B cell (primary cell): Measurements from ENCODE around the gene FOLR3. TPM values are rescaled to one million over a fixed set of nuclear protein-coding genes. Genes with fewer than 3 reads are reported as not detected.

ENCODE experiments used
- ATAC-seq: fragments of 200-7000 bp; cut with Tn5 transposase; one replicate; pipeline ENCODE4 v1.10.0; 2021; ENCODE audit warnings: low read depth, mild to moderate bottlenecking, moderate number of reproducible peaks, moderate library complexity
- CTCF ChIA-PET: fragments of 350-600 bp; sonication (Branson Sonifier 250); formaldehyde crosslinking; loops from one replicate; lab custom pipeline; 2021; ENCODE audit warnings: antibody characterized with exemption, inconsistent platforms; lab: Charles Lee
- POLR2A ChIA-PET: fragments of 350-600 bp; sonication (Branson Sonifier 250); formaldehyde crosslinking; loops from one replicate; lab custom pipeline; 2021; ENCODE audit warnings: antibody characterized with exemption; lab: Charles Lee
- DNase-seq: peaks from one replicate; pipeline ENCODE4 v3.0.0; 2013
- H2AFZ ChIP-seq: 2 replicates; pipeline ENCODE4 v1.6.1; 2012; ENCODE audit warnings: mild to moderate bottlenecking, low read depth, low read length; ENCODE audit not compliant: insufficient read depth, poor library complexity, severe bottlenecking
- H3K27ac ChIP-seq, 2 donors: 1 replicate in 1 of 2; 2 replicates in 1 of 2; pipeline ENCODE4 v1.5.1; 2012 to 2013; ENCODE audit warnings: low read length in 2 of 2, mild to moderate bottlenecking in 2 of 2, moderate library complexity in 1 of 2
- H3K27me3 ChIP-seq, 4 experiments: fragments of 200-600 bp in 1 of 4; sonication (generic) in 1 of 4; replicated peaks in 1 of 4; 1 replicate in 2 of 4; 2 replicates in 2 of 4; pipeline versions ENCODE4 v1.6.1 to v1.7.0; 2013 to 2016; ENCODE audit warnings: low read length in 3 of 4, mild to moderate bottlenecking in 2 of 4, mixed read lengths in 1 of 4, moderate library complexity in 1 of 4; ENCODE audit not compliant: insufficient read depth in 4 of 4, control insufficient read depth in 3 of 4; ENCODE audit errors: control extremely low read depth in 1 of 4
- H3K36me3 ChIP-seq, 2 experiments: replicated peaks in 1 of 2; 1 replicate in 1 of 2; 2 replicates in 1 of 2; pipeline versions ENCODE4 v1.6.1 to v1.7.1; 2013; ENCODE audit warnings: low read length in 1 of 2; ENCODE audit not compliant: insufficient read depth in 2 of 2, control insufficient read depth in 1 of 2; ENCODE audit errors: control extremely low read depth in 1 of 2, extremely low read depth in 1 of 2
- H3K4me1 ChIP-seq, 2 donors: fragments of 200-600 bp in 1 of 2; sonication (generic) in 1 of 2; 1 replicate in 1 of 2; 2 replicates in 1 of 2; pipeline versions ENCODE4 v1.5.1 to v1.6.1; 2013 to 2017; ENCODE audit warnings: low read length in 2 of 2; ENCODE audit not compliant: control insufficient read depth in 2 of 2, insufficient read depth in 2 of 2
- H3K4me2 ChIP-seq: replicated peaks from 2 replicates; pipeline ENCODE3; 2012; ENCODE audit warnings: mild to moderate bottlenecking, low read depth, low read length; ENCODE audit not compliant: poor library complexity, severe bottlenecking
- H3K4me3 ChIP-seq, 5 experiments: fragments of 200-600 bp in 1 of 5; sonication (generic) in 1 of 5; 1 replicate in 3 of 5; 2 replicates in 2 of 5; pipeline versions ENCODE4 v1.5.1 to v1.7.0; 2011 to 2016; ENCODE audit warnings: low read length in 4 of 5, mild to moderate bottlenecking in 4 of 5, low read depth in 2 of 5, control low read depth in 1 of 5, moderate library complexity in 1 of 5; ENCODE audit not compliant: insufficient read depth in 1 of 5; ENCODE audit errors: control extremely low read depth in 1 of 5, extremely low read depth in 1 of 5
- H3K79me2 ChIP-seq: fragments of 200-600 bp; sonication (generic); one replicate; pipeline ENCODE4 v1.6.0; 2016; ENCODE audit warnings: low read length; ENCODE audit not compliant: control insufficient read depth, insufficient read depth
- H3K9ac ChIP-seq: fragments of 200-600 bp; sonication (generic); 2 replicates; pipeline ENCODE4 v1.6.1; 2017; ENCODE audit warnings: mild to moderate bottlenecking, low read length, moderate library complexity
- H3K9me3 ChIP-seq, 3 donors: one replicate each; pipeline versions ENCODE4 v1.6.1 to v1.7.1; 2013; ENCODE audit warnings: low read length in 2 of 3; ENCODE audit not compliant: control insufficient read depth in 2 of 3, insufficient read depth in 1 of 3; ENCODE audit errors: control extremely low read depth in 1 of 3
- H4K20me1 ChIP-seq: 2 replicates; pipeline ENCODE4 v1.6.0; 2012; ENCODE audit warnings: mild to moderate bottlenecking, low read length; ENCODE audit not compliant: insufficient read depth, control insufficient read depth, poor library complexity, severe bottlenecking
- H3K27ac Mint-ChIP-seq: one replicate; pipeline ENCODE4 v1.8.0; 2021; ENCODE audit warnings: mixed read lengths
- H3K27me3 Mint-ChIP-seq: one replicate; pipeline ENCODE4 v1.8.0; 2021; ENCODE audit warnings: mixed read lengths
- H3K4me1 Mint-ChIP-seq: one replicate; pipeline ENCODE4 v1.8.0; 2021; ENCODE audit warnings: mixed read lengths
- H3K4me3 Mint-ChIP-seq: one replicate; pipeline ENCODE4 v1.8.0; 2021; ENCODE audit warnings: mixed read lengths
- H3K9me3 Mint-ChIP-seq: one replicate; pipeline ENCODE4 v1.8.0; 2022; ENCODE audit warnings: mixed read lengths; ENCODE audit not compliant: insufficient read depth
- CTCF ChIP-seq: fragments of 200-600 bp; IDR thresholded peaks from one replicate; pipeline ENCODE4 v1.8.0; 2022; ENCODE audit warnings: antibody characterized with exemption, mild to moderate bottlenecking
- EZH2 ChIP-seq: IDR thresholded peaks from 2 replicates; pipeline ENCODE4 v1.6.1; 2012; ENCODE audit warnings: borderline replicate concordance, low read depth, mild to moderate bottlenecking, moderate library complexity, low read length; ENCODE audit not compliant: insufficient read depth, poor library complexity, severe bottlenecking
- WGBS: methylation state at CpG from one replicate; pipeline ENCODE4 v1.1.5; 2013; ENCODE audit warnings: missing lambda C conversion rate; ENCODE audit not compliant: insufficient coverage; 5-methylcytosine and 5-hydroxymethylcytosine counted together
- intact Hi-C: fragments of 100-400 bp; cut with micrococcal nuclease; formaldehyde crosslinking; loops from one replicate; pipeline ENCODE4 v1.10.0; 2022
- polyA plus RNA-seq: library from polyadenylated mRNA; depleted of rRNA; stranded (reverse); fragments of >200 nt; gene quantifications from 2 replicates; pipeline ENCODE4 v1.2.3, GENCODE V29; 2012
- total RNA-seq, 2 donors: library from RNA; stranded (reverse); fragments of 120-200 nt in 1 of 2; gene quantifications; 1 replicate in 1 of 2; 2 replicates in 1 of 2; pipeline versions ENCODE4 v1.2.3 to v1.2.4, GENCODE V29; 2013 to 2022

FOLR3 gene
- total and polyA plus RNA-seq, 2 donors (not counting 1 experiment from before 2014, with no cell fraction given), result 0.10 TPM; not detected in 1

DNA sequence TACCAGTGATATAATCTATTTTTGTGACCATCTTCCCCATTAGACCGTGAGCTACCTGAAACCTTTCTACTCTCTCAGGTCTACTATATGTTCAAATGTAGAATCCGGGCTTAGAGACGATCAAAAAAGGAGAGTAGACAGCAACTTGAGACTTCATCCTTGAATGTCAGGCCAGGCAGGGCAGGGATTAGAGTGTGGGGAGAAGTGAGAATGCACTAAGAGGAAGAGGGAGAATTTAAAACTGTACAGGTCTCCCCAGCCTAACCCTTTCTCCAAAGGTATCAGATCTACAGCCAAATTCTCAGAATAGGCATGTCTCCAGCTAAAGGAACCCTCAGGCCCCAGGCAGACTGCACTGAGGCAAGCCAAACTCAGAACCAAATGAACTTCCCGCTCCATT is 33.4 kb upstream of the FOLR3 start:
- peaks cover 43% of the 10 kb centered on the region for H3K4me1 Mint-ChIP-seq
- peak overlapping the region; percentile 95 for H3K4me3 Mint-ChIP-seq
- ATAC-seq, result no peak

More for the DNA sequence above, 33.4 kb upstream of the FOLR3 start:
- H3K9me3 Mint-ChIP-seq, result no peaks in the 10 kb centered on the region
- H3K27ac Mint-ChIP-seq, result peak overlapping the region; percentile 99
- 18% methylated on average over 1 of the region's 4 CpGs for WGBS
- Histone ChIP-seq H2AFZ (peak overlapping the region; percentile 86), H3K27ac (peak overlapping the region; percentile 85 to 96), H3K79me2 (peaks cover 74% of the 10 kb centered on the region), H3K27me3 (no peaks in the 10 kb centered on the region), H3K4me2 (peak overlapping the region; percentile 94), H4K20me1 (peaks cover 26% of the 10 kb centered on the region), H3K4me3 (peak overlapping the region; percentile 76 to 98 (median 84)), H3K9me3 (peaks cover 0 to 8% (median 0%) of the 10 kb centered on the region in 3 donors), H3K9ac (peak overlapping the region; percentile 85), H3K36me3 (peaks cover 0 to 36% of the 10 kb centered on the region in 2 experiments), H3K4me1 (peaks cover 29 to 37% of the 10 kb centered on the region in 2 donors)
- ChIA-PET CTCF (interaction anchor here (1.0 to 4.7 kb wide), 6 partner anchors 11 to 329 kb away, joined by 3 to 37 read pairs (median 3); partner anchors contain the start of genes RNF121 and XNDC1N), POLR2A (no interaction called here)
- no peak for DNase-seq
- H3K27me3 Mint-ChIP-seq, result no peaks in the 10 kb centered on the region
- TF ChIP-seq EZH2 (no peak), CTCF (no peak)
- intact Hi-C loops, result loop anchor here (2.0 to 5.0 kb wide), 2 partner anchors 40 to 315 kb away; no protein-coding TSS in a partner anchor
